DOHH2 (cell line): ENCODE results near the gene KIAA0513.

Source experiments
- CTCF ChIP-seq: fragments of 200-600 bp; sonication (generic); IDR thresholded peaks from one replicate; pipeline ENCODE4 v1.5.1; 2014; ENCODE audit warnings: antibody characterized with exemption, mild to moderate bottlenecking, low read depth, low read length; ENCODE audit not compliant: poor library complexity, severe bottlenecking
- EZH2phosphoT487 ChIP-seq: fragments of 200-600 bp; sonication (generic); IDR thresholded peaks from 2 replicates; pipeline ENCODE4 v1.6.1; 2017; ENCODE audit warnings: borderline replicate concordance, mild to moderate bottlenecking, antibody characterized with exemption, low read length, moderate library complexity, mixed read lengths

GRCh38 chr16:85092851-85093250, 65.3 kb downstream of the KIAA0513 start:
- TF ChIP-seq CTCF (no peak), EZH2phosphoT487 (no peak)
